GM18909 (cell line): Measurements from ENCODE around the gene HES4.
"Not testable (repeated sequence)": the region's sequence is repeated elsewhere in the genome, so short reads cannot be mapped to it uniquely, and the experiment has no call there.

Source experiments
- ATAC-seq: cut with Tn5 transposase; IDR thresholded peaks from one replicate; pipeline ENCODE4 v1.9.1; 2021; ENCODE audit warnings: mild to moderate bottlenecking; ENCODE audit not compliant: unreplicated experiment, poor library complexity

HES4 gene

DNA sequence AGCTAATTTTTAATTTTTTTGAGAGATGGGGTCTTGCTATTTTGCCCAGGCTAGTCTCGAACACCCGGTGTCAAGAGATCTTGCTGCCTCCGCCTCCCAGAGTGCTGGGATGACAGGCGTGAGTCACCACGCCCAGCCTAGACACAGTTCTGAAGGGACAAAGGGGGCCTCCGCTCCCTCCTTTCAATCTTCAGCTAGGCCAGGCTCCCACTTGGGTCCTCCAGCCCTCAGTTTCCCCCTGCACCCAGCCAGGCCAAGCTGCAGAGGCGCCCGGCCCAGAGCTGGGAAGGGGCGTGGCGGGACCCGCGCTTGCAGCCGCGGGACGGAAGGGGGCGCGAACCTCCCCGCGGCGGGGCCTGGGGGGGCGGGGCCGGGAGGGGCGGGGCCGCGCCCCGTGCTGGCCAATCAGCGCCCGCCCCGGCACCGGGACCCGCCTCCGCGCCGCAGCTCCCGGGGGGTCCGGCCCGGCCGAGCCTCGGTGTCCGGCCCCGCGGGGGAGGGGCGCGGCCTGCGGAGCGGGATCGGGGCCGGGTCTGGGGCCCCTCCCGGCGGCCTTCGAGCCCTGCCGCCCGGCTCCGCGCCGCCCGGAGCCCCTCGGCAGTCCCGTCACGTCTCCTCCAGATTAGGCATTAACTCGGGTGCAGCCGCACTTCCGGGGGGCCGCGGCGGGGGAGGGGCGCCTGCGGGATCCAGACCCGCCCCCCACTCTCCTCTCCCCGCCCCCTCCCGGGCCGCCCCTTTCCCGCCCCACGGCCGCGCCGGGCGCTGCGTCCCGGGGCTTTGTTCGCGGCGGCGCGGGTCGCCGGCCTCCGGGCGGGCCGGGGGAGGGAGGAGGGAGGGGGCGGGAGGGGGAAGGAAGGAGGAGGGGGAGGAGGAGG lies 19.5 kb upstream of the HES4 start:
- peak; percentile 74 for ATAC-seq

DNA sequence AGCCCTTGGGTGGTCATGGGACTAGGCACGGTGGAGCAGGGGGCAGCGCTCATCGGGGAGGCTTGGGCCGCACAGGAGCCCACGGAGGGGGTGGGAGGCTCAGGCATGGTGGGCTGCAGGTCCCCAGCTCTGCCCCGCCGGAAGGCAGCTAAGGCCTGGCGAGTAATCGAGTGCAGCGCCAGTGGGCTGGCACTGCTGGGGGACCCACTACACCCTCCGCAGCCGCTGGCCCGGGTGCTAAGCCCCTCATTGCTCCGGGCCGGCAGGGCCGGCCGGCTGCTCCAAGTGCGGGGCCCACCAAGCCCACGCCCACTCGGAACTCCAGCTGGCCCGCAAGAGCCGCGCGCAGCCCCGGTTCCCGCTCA lies 18.4 kb upstream of the HES4 start:
- ATAC-seq, result not testable (repeated sequence)

DNA sequence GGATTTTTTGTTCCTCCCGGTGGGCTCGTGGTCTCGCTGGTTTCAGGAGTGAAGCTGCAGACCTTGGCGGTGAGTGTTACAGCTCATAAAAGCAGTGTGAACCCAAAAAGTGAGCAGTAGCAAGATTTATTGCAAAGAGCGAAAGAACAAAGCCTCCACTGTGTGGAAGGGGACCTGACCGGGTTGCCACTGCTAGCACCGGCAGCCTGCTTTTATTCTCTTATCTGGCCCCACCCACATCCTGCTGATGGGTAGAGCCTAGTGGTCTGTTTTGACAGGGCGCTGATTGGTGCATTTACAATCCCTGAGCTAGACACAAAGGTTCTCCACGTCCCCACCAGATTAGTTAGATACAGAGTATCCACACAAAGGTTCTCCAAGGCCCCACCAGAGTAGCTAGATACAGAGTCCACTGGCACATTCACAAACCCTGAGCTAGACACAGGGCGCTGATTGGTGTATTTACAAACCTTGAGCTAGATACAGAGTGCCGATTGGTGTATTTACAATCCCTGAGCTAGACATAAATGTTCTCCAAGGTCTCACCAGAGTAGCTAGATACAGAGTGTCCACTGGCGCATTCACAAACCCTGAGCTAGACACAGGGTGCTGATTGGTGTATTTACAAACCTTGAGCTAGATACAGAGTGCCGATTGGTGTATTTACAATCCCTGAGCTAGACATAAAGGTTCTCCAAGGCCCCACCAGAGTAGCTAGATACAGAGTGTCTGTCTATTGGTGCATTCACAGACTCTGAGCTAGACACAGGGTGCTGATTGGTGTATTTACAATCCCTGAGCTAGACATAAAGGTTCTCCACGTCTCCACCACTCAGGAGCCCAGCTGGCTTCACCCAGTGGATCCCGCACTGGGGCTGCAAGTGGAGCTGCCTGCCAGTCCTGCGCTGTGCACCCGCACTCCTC lies 17.8 kb upstream of the HES4 start:
- ATAC-seq, result not testable (repeated sequence)

DNA sequence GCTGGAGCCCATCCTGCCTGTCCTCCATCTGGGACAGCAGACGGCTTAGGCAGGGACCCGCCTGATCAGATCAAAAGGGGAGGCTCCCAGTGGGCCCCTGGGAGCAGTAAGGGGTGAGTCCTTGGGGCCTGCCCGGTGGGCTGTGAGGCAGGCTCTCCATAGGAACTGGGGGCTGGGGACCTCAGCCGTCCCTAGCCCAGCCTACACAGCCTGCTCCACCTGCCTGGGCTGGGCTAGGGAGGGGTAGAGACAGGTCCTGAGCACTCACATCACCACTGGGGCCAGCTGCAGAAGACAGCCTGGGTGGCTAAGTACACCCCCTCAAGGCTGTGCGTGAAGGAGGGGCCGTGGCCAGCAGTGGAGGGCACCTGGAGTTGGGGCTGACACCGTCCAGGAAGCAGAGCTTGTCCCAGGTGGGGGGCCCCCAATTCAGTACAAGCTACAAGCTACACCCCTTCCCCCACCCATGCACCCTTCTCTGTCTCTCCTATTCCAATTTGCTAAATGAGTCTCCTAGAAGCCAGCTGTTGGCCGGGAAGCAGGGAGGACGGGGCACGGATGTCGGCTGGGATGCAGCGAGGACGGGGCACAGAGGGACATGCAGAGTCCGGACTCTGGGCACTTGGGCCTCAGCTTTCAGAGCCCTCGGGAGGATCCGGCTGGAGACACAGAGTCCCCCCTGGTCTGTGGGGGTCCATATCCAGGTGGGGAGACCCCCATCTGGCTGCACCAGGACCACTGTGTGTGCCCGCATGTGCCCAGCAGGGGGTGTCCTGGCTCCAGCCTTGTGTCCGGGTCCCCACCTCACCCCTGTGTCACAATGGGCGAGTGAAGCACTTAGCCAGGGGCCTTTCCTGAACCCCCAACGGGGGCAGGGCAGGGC lies 15.1 kb upstream of the HES4 start:
- ATAC-seq, result no peak

DNA sequence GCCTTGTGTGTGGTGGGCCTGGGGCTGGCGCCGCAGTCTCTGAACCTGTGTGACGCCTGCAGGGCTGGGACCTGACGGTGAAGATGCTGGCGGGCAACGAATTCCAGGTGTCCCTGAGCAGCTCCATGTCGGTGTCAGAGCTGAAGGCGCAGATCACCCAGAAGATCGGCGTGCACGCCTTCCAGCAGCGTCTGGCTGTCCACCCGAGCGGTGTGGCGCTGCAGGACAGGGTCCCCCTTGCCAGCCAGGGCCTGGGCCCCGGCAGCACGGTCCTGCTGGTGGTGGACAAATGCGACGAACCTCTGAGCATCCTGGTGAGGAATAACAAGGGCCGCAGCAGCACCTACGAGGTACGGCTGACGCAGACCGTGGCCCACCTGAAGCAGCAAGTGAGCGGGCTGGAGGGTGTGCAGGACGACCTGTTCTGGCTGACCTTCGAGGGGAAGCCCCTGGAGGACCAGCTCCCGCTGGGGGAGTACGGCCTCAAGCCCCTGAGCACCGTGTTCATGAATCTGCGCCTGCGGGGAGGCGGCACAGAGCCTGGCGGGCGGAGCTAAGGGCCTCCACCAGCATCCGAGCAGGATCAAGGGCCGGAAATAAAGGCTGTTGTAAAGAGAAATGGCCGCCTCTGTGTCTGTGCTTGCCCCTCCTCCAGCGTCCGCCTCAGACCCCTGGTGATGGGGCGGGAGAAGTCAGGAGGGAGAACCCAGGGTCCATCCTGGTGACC lies 14.2 kb upstream of the HES4 start:
- ATAC-seq, result no peak

DNA sequence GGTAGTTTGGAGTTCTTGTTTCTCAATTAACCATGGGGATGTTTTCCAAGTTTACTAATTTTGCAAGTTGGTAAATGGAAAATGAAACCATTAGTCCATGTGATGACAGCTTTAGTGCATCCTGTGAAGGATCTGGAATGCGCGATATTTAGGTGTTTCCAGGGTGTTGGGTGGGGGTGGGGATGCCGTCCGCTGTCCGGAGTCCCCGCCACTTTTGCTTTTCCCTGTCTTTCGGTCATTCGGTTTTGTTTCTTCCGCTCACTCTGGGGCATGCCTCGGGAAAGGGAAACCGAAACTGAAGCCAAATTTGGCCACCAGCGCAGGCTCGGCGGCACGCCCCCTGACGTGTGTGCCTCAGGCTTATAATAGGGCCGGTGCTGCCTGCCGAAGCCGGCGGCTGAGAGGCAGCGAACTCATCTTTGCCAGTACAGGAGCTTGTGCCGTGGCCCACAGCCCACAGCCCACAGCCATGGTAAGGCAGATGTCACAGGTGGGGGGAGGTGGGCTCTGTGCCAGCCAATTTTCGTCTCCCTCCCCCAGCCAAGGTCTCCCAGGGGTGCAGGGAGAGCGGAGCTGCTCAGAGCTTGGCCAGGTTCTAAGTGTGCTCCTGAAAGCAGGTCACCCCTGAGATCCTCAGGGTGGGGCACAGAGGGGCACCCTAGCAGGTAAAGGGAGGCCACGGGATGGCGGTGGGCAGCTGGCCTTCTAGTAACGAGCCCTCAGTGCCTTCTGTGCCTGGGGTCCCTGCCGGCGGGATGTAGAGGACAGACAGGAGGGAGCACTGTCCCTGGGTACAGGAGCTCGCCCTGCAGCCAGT lies 13.4 kb upstream of the HES4 start, which contains the start of gene ISG15:
Gene ISG15 (plus strand): TSS at position 393 of the 817 bp plus-strand sequence. CDS start 77 bp downstream, at position 470.
- peak; percentile 74 for ATAC-seq

DNA sequence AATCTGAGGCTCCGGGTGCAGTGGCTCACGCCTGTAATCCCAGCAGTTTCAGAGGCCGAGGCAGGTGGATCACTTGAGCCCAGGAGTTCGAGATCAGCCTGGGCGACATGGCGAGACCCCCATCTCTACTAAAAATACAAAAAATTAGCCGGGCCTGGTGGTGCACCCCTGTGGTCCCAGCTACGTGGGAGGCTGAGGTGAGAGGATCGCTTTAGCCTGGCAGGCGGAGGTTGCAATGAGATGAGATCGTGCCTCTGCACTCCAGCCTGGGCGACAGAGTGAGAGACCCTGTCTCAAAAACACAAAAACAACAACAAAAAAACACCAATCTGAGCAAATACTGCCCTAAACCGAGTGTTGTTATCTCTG lies 12.8 kb upstream of the HES4 start:
- ATAC-seq, result peak; percentile 3

DNA sequence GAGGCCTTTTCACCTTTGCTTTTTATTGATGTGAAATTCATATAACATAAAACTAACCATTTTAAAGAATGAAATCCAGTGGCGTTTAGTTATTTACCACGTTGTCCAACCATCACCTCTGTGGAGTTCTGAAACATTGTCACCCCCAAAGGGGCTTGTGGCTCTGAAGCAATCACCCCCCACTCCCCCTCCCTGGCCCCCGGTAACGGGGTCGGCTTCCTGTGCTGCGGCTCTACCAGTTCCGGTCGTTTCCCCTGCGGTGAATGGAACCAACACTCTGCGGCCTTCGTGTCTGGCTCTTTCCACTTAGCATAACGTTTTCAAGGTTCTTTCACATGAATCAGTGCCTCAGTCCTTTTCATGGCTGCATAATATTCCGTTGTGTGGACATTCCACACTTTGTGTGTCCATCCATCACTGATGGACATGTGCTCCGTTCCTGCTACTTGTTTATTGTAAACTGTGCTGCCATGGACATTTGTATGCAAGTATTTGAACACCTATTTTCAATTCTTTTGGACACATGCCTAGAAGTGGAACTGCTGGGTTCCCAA lies 11.6 kb upstream of the HES4 start:
- no peak for ATAC-seq

DNA sequence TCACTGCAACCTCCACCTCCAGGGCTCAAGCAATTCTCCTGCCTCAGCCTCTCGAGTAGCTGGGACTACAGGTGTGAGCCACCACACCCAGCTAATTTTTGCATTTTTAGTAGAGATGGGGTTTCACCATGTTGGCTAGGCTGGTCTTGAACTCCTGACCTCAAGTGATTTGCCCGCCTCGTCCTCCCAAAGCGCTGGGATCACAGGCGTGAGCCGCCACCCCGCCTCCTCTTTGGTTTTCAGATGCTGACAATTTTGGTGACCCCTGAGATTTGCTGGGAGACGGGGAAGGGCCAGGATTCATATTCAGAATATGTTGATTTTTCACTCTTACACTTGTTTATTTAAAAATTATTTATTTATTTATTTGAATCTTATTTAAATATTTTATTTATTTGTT lies 10.2 kb upstream of the HES4 start:
- ATAC-seq, result not testable (repeated sequence)

DNA sequence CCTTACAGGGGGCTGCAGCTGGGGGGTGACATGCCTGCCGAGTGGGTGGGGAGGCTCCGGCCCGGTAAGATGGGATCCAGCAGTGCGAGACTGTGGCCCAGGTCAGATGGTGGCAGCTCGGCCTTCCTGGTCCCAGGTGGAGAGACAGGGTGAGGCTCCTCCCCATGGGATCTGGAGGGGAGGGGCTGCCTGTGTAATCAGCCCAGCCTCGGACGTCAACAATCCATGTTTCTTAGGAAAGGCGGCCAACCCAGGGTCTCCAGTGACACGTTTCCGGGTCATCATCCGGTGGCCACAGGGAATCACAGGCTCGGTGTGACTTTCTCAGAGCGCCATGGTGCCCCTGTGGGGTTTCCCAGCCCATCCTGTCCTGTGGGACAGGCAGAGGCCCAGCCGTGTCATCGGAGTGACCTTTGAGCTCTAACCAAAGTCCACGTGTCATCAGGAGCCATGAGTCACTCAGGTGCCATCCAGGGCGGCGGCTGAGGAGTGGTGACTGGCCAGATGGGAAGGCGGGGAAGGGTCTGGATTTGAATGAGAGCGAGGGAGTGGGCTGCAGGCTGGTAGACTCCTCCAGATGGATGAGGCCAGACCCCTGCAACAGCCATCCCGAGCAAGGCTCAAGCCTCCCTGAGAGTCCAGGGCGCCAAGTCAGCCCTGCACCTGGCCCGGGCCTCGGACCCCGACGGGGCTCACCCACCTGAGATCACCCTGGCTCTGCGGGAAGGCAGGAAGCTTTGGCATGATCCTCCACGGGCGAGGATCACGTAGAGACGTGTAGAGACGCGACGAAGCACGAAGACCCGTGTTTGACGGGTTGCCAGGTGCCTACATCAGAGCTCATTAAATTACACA lies 6.6 kb upstream of the HES4 start:
- no peak for ATAC-seq

DNA sequence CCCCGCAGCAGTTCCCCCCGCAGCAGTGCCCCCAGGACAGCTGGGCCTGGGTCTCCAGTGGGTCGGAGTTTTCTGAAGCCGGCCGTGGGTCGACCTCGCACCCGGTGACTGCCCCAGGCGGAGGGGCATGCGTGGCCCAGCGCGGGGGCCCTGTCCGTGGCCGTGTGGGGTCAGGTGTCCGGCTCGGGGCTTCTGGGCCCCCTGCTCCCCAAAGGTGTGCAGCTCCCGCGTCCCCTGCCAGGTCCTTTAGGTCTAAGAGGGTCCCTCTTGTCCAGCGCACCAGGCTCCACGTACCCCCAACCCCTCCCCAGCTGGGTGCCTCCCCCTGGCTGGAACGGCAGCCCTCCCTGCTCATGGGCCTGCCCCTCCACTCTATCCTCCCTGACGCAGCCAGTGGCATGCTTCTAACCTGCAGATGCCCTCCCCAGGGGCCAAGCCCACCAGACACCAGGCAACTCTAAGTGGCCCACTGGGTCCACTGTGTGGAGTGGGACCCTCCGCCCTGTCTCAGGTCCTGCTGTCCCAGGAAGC lies 5.9 kb upstream of the HES4 start:
- ATAC-seq, result no peak

DNA sequence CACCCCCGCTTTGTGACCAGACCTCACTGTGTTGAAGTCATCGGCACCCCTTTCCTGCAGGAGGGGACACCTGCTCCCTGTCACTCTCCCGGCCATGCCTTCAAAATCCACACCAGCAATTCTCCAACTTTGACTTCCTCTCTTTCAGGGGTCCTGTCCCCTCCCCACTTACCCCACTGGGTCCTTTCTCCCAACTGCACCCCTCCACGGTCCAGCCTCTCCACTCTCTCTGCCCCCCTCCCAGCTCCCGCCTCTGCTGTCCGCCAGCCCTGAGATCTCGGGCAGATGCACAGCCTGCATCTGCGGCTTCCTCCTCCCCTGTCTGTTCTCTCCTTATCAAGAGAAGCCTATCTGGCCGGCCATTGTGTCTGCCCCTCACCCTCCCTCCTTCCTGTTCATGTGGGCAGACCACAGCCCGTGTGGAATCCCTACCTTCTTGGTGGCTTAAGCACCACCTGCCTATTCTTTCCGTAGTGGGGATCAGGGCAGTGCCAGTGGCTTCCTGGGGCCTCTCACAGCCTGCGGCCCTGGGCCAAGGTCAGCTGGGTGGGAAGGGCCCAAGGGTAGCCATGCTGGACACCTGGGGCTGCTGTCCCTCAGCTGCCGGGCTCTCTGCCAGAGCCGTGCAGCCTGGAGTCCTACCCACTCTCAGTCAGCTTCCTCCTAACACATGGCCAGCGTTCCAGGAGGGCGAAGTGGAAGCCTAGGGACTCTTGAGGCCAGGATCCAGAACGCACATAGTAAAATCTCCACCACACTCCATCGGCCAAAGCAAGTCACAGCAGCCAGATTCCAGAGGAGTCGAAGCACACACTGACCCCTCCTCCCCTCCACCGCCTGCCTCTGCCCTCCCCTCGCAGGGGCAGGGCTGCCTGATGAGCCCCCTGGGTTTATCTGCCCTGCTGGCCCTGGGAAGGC lies 5.1 kb upstream of the HES4 start:
- no peak for ATAC-seq

DNA sequence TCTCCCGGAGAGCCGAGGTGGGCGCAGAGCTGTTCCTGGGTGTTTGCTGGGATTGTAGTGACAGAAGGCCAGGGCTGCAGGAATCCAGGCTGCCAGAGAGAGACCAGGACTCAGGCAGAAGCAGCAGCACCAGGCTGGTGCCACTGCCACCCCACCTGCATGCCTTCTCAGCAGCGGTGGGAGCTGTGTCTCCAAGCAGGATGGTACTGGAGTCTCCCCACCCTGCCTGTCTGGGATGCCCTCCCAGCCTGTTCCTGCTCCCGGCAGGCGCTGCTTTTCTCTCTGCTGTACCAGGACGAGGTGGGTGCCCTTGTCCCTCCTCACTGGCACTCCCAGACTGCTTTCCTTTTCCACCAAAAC lies 4.5 kb upstream of the HES4 start:
- ATAC-seq, result no peak

DNA sequence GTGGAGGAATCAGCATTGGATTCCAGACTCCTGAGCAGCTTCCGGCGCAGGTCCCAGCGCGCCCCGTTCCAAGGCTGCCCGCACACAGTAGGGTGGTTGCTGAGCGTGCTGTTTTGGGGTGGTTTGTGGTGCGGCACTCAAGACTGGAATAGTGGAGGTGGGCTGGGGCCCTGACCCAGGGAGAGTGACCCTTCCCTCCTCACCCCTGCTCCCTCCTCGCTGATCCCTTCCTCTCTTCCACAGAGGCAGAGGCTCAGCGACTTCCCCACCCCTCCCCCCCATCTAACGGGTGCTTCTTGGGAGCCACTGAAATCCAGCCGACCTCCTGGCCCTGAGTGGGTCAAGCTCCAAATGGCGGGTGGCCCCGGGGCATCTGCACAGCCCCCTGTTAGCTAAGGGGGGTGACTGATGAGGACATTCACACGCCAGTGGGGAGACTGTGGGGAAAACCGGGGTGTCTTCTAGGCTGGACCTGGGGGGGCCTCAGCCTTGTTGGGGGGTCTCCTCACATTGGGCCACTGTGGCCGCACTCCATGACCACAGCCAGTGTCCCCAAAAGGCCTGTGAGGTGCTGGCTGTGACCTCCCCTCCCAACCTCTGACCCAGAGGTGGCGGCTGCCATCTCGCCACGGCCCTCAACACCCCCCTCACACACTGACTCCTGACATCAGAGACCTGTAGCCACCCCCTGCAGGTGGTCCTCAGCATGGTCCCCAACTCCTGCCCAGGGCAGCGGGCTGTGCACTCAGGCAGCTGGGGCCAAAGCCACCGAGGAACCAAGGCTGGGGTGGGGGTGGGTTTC lies 3.9 kb upstream of the HES4 start:
- no peak for ATAC-seq

DNA sequence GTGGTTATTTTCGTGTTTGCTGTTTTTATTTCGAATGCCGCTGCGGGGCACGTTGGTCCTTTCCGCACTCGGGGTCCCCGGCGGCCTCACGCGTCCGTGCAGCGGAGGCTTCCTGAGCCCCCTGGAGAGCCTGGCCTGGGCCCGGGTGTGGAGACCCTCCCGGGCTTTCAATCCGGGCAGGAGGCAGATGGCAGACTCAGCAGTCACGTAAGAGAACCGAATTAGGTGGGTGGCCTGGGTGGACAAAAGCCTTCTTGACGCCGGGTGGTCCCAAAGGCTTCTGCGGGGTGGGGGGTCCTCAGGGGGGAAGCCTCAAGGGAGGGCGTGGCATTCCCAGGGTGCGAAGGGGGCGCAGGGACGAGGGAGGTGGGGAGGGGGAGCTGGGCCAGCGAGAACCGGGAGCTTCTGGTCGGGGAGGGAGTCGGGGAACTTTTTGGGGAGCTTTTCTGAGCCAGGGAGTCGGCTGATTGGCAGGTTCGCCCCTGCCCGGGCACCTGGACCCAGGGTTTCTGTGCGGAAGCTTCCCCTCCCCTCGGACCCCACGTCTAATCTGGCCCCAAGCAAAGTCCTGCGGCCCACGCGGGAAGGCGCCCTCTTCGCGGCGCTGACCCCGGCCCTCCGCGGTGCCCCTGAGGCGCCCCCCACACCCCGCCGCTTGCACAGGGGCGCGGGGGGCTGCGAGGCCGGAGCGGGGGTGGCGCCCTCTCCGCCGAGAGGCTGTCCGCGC lies 1.3 kb upstream of the HES4 start:
- no peak for ATAC-seq
